NCI-H128 (cell line): ENCODE data around the gene ALAS1.
"Not testable (repeated sequence)": the region's sequence is repeated elsewhere in the genome, so short reads cannot be mapped to it uniquely, and the experiment has no call there.

Experiments used
- DNase-seq: peaks from one replicate; lab custom pipeline; 2025; ENCODE audit not compliant: unreplicated experiment; lab: John Stamatoyannopoulos, UW

The ALAS1 gene

GRCh38 chr3:52197842-52198625, at the start of gene ALAS1:
ALAS1 (plus strand) TSS chr3:52198160; CDS start chr3:52199242, 1,082 bp downstream.
- DNase-seq, result peak; percentile 66

- DNase-seq, result no peak
Observed at GRCh38 chr3:52149021-52149420, 48.9 kb upstream of the ALAS1 start.

GRCh38 chr3:52149726-52150125, 48.2 kb upstream of the ALAS1 start:
- no peak for DNase-seq

GRCh38 chr3:52150357-52150756, 47.6 kb upstream of the ALAS1 start:
- DNase-seq, result no peak

GRCh38 chr3:52150860-52151259, 47.1 kb upstream of the ALAS1 start:
- no peak for DNase-seq

- DNase-seq, result not testable (repeated sequence)
Observed at GRCh38 chr3:52151991-52152390, 46.0 kb upstream of the ALAS1 start.

GRCh38 chr3:52153389-52154096, 44.4 kb upstream of the ALAS1 start:
- no peak for DNase-seq

- peak; percentile 63 for DNase-seq
Observed at GRCh38 chr3:52154135-52155094, 43.5 kb upstream of the ALAS1 start, which contains the start of gene POC1A. POC1A (minus strand) TSS chr3:52154423; CDS start chr3:52154372, 51 bp downstream.

GRCh38 chr3:52155912-52156311, 42.0 kb upstream of the ALAS1 start:
- DNase-seq, result no peak

GRCh38 chr3:52159503-52159902, 38.5 kb upstream of the ALAS1 start:
- DNase-seq, result no peak

- no peak for DNase-seq
Observed at GRCh38 chr3:52162250-52162872, 35.6 kb upstream of the ALAS1 start.

GRCh38 chr3:52167240-52167639, 30.7 kb upstream of the ALAS1 start:
- no peak for DNase-seq

- DNase-seq, result not testable (repeated sequence)
Observed at GRCh38 chr3:52170217-52170616, 27.7 kb upstream of the ALAS1 start.

- DNase-seq, result no peak
Observed at GRCh38 chr3:52171514-52172261, 26.3 kb upstream of the ALAS1 start.

GRCh38 chr3:52172262-52172757, 25.6 kb upstream of the ALAS1 start:
- no peak for DNase-seq

- DNase-seq, result no peak
Observed at GRCh38 chr3:52173101-52173500, 24.9 kb upstream of the ALAS1 start.

- DNase-seq, result no peak
Observed at GRCh38 chr3:52174896-52175295, 23.1 kb upstream of the ALAS1 start.

GRCh38 chr3:52175416-52176179, 22.4 kb upstream of the ALAS1 start:
- DNase-seq, result no peak

- DNase-seq, result no peak
Observed at GRCh38 chr3:52176180-52176752, 21.7 kb upstream of the ALAS1 start.
